GDM1 (cell line): Measurements from ENCODE around the gene SFTPA2.
"Not testable (repeated sequence)": the region's sequence is repeated elsewhere in the genome, so short reads cannot be mapped to it uniquely, and the experiment has no call there.

Source experiments
- DNase-seq: peaks from one replicate; lab custom pipeline; 2025; lab: John Stamatoyannopoulos, UW

SFTPA2 gene

DNA sequence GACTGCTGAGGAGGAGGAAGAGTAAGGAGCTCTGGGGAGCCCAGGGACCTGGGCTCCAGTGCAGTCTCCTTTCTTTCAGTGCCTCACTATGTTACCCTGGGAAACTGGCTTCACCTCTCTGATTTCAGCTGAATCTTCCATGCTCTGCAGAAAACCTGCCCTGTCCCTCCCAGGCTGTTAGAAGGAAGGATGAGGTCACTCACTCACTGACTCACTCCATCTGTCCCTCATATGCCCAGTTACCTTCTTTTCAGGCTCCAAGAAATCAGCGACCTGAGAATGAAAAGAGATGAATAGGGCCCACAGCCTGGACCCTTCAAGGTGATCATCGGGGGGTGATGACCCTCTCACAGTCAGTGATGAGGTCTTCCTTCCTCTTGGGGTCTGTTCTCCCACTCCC, 481 bp downstream of the SFTPA2 start:
- DNase-seq: no peak

DNA sequence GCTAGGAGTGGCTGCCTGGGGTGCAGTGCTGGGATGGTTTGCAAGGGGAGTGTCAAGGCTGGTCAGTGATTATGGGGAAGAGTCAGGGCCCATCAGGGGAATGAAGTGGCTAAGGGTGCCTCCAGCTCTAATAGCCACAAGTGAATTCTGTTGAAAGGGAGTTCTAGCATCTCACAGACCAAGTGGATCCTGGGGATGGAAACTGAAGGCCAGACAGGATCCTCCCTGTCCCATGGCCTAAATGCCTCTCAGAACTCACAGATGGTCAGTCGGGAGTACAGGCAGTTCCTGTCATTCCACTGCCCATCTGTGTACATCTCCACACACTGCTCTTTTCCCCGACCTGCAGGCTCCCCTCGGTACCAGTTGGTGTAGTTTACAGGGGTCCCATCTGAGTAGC, 3.2 kb downstream of the SFTPA2 start:
- DNase-seq: not testable (repeated sequence)

DNA sequence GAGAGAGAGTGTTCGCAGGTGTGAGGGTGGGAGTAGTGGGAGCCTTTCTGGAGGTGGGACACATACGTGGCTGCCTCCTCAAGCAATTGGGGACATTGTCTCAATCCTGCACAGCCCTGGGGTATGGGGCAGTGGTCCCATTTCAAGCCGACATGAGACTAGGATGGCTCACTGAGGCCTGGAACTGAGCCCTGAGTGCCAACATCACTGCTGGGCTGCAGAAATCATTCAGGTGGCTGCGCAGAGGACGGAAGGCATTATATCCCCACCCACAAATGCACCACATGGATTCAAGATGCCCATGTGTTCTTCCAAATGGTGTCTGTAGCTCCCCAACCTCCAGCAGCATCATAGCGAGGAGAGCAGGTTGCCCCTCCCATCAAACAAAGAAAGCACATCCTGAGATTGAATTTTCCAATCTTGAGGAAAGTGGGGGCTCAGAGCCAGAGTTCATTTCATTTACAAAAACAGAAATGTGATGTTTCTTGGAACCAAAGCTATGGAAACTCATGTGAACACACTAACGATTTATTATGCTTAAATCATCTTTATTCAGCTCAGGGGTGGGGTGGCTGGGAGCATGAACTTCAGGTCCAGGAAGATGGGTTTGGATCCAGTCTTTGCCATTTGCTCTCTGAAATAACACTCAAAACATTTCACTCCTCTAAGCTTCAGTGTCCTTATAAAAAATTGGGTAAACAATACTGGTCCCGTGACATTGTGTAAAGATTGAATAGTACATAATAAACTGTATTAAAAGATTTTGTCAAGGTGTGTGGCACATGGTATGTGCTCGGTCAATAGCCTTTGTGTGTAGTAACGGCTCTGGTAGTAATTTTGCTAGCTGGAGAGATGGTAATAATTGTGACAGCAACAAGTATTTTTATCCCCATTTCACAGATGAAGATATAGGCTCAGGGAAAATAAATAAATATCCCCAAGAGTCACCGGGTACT, 4.6 kb downstream of the SFTPA2 start:
- no peak for DNase-seq

DNA sequence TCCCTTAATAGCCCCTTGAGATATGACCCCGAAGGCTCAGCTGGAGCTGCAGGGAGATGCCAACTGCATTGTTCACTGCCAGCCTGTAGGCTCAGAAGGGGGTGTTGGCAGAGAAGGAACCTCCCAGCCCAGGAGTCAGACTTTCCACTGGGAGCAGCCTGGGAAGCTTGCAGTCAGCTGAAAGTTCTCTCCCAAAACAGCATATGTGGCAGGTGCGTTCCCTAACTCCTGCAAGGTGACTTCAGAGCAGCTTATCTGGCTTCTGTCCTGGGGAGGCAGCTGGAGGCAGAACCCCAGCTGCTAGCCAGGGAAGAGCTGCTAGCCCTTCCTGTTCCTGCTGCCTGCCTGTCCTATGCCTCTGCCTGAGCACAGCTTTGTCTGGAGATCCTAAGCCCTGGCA, 8.1 kb downstream of the SFTPA2 start:
- no peak for DNase-seq

DNA sequence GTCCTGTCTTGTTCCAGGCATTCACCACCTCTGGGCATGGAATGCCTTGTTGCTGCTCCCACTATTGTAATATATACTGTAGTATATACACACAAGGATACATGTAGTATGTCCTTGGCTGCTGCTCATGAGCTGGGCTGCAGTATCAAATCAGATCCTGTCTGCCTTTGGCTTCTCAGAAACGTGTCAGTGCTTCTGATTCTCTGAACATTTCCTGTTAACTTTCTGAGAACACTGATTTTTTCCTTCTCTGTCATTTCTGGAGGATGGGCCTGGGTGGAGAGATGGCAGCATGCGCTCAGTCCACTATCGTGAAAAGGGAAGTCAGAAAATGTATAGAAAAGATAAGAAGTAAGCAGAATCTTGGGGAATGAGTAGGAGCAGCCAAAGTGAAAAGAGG, 12.2 kb downstream of the SFTPA2 start:
- DNase-seq: no peak

DNA sequence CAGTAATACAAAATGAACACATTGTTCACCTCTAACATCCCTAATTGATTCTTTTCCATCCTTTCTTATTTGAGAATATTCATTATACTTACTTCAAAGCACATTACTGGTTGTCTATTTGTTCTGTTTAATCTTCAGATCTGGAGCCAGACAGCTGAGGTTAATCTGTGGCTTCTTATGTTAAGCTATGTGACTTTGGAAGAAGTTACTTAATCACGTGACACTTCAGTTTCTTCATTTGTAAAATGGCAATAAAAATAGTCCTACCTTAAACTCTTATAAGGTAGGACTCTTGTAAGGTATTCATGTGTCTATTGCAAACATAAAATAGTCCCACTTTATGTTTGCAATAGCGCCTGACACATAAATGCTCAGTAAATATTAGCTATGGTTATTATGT, 13.1 kb downstream of the SFTPA2 start:
- not testable (repeated sequence) for DNase-seq

DNA sequence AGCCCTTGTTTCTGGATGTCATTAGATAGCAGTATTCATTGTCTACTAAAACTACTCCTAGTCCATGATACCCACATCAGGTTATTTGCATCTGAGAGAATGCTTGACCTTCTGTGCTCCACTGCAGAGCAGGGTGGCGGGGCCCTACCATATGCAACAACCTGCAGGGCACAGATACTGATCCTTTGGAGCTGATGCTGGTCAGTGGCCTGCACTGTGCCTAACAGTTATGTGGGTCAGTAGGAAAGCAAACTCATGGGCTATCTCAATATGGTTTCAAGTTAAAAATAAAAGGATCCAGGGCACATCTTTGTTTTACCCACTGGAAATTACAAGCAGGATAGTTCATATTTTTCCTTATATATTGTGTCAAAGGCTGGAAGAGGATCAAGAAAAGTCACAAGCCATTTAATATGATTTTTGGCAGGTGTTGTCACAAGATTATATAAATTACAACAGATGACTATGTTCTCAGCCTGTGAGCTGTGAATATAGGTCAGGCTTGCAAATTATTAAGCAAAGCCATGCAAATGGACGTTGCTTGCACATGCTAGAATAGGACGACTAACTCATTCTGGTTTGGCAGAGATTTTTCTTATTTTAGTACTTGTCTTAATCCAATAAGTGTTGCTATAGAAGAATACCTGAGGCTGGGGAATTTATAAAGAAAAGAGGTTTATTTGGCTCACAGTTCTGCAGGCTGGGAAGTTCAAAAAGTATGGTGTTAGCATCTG, 15.1 kb downstream of the SFTPA2 start:
- not testable (repeated sequence) for DNase-seq

DNA sequence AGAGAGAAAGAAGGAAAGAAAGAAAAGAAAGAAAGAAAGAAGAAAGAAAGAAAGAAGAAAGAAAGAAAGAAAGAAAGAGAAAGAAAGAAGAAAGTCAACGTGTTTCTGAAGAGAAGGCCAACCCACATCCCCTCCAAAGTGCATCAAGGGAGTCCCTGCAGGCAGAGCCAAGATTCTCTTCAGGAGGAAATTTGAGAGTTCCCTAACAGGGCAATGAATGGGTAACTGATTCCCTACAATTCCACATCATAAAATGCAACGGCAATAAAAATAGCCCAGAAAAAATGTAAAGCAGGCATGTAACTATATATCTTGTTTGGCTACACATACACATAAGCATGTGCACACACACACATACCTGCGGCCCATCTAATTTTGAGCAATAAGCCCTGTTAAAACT, 15.8 kb downstream of the SFTPA2 start:
- not testable (repeated sequence) for DNase-seq

DNA sequence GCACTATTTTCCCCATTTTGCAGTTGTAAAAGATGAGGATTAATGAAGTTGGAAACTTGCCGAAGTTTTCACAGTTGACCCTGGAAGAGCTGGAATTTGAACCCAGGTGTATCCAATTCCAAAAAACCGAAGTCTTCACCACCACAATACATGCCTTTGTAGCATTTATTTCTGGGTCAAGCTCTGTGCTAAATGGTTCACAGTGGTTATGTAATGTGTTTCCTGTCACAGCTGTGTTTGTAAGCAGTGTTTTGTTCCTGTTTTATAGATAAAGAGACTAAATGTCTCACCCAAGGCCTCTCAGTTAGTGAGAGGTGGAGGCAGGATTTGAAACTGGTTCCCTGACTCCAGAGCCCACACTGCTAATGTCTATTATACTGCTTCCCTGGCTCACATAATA, 17.6 kb downstream of the SFTPA2 start:
- no peak for DNase-seq

DNA sequence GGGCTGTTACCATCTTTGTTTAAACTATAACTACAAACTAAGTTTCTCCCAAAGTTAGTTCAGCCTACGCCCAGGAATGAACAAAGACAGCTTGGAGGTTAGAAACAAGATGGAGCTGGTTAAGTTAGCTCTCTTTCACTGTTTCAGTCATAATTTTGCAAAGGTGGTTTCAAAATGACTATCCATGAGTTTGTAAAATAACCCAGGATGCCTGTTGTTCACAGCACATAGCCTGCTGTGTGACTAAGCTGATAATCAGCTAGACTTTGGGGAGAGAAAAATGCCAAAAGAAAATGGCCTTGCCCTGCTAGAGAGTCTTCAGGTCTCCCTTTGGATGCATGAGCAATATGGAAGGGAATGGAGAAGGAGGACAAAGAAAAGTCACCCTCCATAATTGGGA, 19.3 kb downstream of the SFTPA2 start:
- DNase-seq: not testable (repeated sequence)

DNA sequence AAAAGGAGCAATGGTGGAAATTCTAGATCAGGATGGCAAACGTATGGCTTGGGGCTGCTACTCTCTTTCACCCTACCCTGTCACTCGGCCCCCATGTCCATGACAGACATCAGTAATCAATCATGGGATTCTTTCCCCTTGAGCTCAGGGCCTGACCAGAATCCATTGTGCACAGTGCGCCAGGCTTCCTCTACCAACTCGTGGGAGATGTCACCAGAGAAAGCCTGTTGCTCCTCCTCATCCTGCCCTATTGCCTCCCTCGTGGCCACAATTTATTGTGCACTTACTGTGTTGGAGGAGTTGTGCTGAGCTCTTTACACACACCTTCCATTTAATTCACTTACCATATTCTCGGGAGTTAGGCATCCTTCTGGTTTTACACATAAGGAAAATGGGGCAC, 21.9 kb downstream of the SFTPA2 start:
- not testable (repeated sequence) for DNase-seq

DNA sequence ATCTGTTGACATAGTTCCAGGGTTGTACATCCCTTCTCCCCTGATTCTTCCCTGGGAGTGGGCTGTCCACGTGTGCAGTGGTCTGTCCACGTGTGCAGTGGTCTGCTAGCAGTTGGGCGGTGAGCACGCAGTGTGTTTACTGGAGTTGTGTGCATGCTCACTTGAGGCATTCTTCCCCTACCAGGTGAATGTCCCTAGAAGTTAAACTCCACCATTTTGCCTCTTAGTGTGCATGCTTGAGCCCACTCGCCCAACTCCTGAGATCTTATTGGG, 26.4 kb downstream of the SFTPA2 start:
- DNase-seq: not testable (repeated sequence)

DNA sequence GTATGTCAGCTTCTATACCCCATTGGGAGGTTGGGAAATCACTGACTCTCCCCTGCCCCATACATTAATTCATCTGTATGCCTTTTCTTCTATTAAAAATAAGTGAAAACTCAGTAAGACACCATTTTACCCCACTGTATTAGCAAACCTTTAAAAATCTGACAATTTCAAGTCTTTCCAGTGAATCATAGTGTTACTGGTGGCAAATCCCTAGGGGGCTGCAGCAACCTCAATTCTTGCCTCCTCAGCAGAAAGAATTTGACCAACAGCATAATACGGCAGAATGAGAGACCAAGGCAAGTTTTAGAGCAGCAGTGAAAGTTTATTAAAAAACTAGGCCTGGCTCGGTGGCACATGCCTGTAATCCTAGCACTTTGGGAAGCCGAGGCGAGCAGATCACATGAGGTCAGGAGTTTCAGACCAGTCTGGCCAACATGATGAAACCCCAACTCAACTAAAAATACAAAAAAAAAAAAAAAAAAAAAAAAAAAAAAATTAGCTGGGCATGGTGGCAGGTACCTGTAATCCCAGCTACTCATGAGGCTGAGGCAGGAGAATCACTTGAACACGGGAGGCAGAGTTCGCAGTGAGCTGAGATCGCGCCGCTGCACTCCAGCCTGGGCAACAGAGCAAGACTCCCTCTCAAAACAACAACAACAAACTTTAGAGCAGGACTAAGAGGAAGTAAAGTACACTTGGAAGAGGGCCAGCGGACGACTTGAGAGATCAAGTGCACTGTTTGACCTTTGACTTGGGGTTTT, 26.9 kb downstream of the SFTPA2 start:
- not testable (repeated sequence) for DNase-seq

DNA sequence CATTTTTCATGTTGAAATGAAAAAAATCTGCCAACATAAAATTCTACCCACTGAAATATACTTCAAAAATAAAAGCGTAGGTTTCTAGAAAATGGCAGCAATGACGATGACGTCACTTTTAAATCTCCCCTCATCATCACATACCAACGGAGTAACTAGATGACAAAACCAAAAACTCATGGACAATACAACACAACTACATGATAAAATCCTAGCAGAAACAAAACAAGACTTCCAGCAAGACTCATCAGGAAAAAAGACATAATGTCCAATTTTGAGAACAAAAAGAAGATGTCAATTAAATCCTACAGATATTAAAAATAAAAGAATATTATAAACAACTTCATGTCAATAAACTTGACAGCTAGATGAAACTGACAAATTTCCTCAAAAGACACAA, 31.9 kb downstream of the SFTPA2 start:
- not testable (repeated sequence) for DNase-seq

DNA sequence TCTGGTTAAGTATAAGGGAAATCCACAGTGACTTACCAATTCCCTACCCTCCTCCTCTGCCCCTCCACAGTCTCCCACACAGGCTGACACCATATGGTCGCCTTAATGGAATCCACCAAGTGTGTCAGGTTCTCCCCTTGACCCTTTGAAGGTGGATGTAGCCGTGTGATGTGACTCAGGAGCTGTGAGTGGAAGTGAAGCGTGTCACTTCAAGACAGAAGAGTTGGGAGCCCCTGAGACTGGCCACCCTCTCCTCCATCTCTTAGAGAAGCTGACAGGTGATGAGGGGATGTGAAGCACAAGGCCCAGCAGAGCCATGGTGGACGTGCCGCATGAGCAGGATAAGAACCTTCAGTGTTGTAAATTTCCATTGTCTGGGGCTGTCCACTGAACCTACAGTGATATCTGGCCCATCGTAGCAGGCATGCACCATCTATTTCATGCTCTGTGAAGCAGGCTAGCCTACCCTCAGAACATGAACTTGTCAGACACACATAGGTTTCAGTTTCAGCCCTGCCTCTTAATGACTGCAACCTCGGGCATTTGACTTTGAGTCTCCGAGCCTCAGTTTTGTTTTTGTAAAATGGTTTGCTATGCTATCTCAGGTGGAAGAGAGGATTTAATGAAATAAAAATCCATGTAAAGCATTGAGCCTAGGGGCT, 35.0 kb downstream of the SFTPA2 start:
- not testable (repeated sequence) for DNase-seq

DNA sequence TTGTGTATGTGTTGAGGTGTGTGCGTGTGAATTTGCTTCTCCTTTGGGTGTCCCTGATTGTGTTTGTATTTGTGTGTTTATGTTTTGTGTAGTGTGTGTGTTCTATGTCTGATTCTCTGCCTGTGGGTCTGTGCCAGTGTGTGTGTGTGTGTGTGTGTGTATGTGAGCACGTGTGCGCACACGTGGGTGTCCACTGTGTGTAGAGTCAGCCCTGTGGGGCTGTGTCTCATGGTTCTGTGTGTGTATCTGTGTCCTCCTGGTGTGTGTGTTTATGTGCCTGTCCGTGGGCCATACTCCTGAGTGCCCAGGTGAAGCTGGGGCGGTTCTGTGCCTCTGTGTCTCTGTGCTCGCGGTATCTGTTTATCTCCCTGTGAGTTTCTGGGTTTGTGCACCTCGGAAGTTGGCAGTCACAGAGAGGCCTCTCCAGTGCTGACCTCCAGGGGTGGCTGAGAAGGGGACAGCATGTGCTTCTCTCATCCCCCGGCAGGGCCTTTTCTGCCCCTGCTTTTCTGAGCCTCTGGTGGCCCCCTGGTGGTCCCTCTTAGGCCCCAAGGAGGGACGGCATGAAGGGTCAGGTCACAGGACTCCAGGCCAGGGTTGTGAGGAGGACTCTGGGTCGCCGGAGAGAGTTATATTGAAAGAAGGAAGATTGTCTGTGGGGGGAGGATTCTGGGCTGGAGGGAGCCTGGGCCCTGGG, 36.9 kb downstream of the SFTPA2 start:
- DNase-seq: not testable (repeated sequence)

DNA sequence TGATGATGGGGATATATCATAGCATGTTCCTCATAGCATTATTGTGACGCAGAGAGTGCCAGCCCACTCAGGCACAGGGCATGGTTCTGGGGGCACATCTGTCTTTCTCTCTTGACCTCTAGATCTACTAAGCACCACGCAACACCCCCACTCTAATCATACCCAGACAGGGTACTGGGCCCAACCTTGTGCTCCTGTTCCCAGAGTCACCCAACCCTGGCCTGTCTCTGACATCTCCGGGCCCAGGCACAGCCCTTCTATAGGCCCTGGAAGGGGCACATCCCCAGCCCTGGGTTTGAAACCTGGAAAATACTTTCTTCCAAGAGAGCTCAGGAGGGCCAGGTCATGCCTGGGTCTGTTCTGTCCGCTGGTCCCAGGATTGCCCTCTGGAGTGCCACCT, 37.7 kb downstream of the SFTPA2 start:
- DNase-seq: not testable (repeated sequence)

DNA sequence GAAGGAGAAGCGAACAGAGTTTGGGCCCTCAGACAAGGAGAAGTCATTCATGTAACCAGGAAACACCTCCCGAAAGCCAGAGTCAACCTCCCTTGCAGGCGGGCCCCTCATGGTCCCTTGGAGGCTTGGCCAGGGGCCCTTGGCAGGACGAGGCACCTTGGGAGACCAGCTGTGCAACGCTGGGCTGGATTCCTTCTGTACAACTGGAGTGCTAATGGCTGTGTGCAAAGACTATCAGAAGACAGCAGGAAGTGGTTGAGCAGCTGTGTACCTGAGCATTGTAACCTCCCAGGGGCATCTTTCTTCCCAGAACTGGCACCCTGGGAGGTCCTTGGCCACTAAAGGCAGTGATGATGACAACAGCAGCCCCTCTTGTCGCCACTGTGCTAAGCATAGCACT, 38.5 kb downstream of the SFTPA2 start:
- not testable (repeated sequence) for DNase-seq

DNA sequence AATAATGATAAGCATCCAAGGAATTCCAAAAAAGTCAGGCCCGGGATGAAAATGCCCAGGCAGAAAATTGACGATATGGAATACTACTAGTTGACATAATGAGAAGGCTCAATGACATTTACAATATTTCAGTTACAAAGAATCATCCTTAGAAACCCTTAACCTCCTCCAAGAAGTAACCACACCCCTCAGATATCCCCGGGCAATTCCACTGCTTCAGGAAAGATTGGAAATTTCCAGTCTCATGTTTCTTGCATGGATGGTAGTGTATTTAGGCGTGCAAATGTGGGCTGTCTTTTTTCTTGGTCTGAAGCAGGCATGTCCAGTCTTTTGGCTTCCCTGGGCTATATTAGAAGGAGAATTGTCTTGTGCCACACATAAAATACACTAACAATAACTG, 42.6 kb downstream of the SFTPA2 start:
- not testable (repeated sequence) for DNase-seq

DNA sequence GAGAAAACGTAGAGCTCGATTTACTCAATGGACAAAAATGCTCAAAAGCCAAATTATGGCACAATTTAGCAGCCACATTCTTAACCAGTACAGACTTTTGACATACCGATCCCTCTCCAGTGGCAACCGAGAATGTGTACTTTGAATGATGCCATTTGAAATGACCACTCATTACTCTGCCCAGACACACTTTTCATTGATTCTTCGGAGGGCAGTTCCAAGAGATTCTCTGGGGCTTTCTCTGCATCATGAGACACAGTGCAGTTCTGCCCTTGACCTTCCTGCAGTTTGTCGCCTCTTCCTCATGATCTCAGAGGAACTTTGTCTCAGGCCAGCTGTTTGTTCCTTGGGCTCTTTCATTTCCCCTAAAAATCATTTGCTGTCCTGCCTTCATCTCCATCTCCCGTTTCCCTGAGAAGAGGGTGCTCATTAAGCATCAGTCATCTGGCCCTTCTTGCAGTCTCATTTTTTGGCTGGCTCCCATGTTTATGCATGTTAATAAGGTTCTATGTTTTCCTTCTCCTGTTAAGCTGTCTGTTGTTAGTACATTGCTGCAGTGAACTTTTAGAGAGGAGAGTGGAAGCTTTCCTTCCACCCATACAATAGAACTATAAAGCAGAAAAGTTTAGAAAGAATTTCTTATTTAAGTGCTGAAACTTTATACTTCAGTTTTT, 43.5 kb downstream of the SFTPA2 start:
- not testable (repeated sequence) for DNase-seq
